K562 (cell line): Measurements from ENCODE around the gene RASSF10. TPM values are rescaled to one million over a fixed set of nuclear protein-coding genes. Genes with fewer than 3 reads are reported as not detected.
A peak's percentile ranks its signal among the peaks of the same experiment; 100 is the strongest.

Source experiments
- ATAC-seq: fragments of 200-7000 bp; cut with Tn5 transposase; 3 replicates; pipeline ENCODE4 v1.9.1; 2020; ENCODE audit warnings: moderate library complexity
- BruUV-seq: library from RNA; stranded (reverse); fragments of 400-500 nt; replicated peaks from 2 replicates; lab custom pipeline; 2021; lab: Mats Ljungman, UMichigan
- CTCF ChIA-PET: fragments of 300-600 bp; formaldehyde crosslinking; extraction: SDS; loops from one replicate; lab custom pipeline; 2021; ENCODE audit warnings: low intra/inter-chr PET ratio; lab: Yijun Ruan, JAX
- POLR2A ChIA-PET: fragments of 300-600, 350-650 bp; sonication (Branson Sonifier 250); formaldehyde crosslinking; extraction: SDS; loops from one replicate; lab custom pipeline; 2021; ENCODE audit warnings: antibody characterized with exemption, inconsistent platforms; lab: Yijun Ruan, JAX
- DNase-seq, 4 experiments: peaks; one replicate each; pipeline versions ENCODE4 v3.0.0 to v3.0.0-alpha.2; 2011 to 2018; ENCODE audit warnings: low spot score in 3 of 4, mixed read lengths in 3 of 4; ENCODE audit errors: extremely low read depth in 1 of 4
- FAIRE-seq: peaks from 2 replicates; lab custom pipeline; 2011; peaks lifted over from hg19 to GRCh38; lab: Jason Lieb, UNC
- H2AFZ ChIP-seq: 2 replicates; pipeline ENCODE4 v1.6.0; 2011; ENCODE audit warnings: low read depth, low read length, control low read depth, inconsistent platforms
- H3K27ac ChIP-seq: fragments of 200-600 bp; 3 replicates; pipeline ENCODE4 v1.8.0; 2011; ENCODE audit warnings: low read depth, mild to moderate bottlenecking, control low read depth, inconsistent platforms, low read length, moderate library complexity, mixed read lengths; ENCODE audit errors: extremely low read depth
- H3K27me3 ChIP-seq, 2 experiments: fragments of 300-600 bp in 1 of 2; 2 replicates in 1 of 2; 3 replicates in 1 of 2; pipeline versions ENCODE4 v1.6.0 to v1.8.0; 2011; ENCODE audit warnings: inconsistent platforms in 2 of 2, low read length in 2 of 2, mild to moderate bottlenecking in 1 of 2, mixed read lengths in 1 of 2, moderate library complexity in 1 of 2; ENCODE audit not compliant: control insufficient read depth in 2 of 2, insufficient read depth in 2 of 2
- H3K36me3 ChIP-seq: fragments of 300-600 bp; 3 replicates; pipeline ENCODE4 v1.8.0; 2011; ENCODE audit warnings: mild to moderate bottlenecking, low read length, inconsistent platforms; ENCODE audit not compliant: control insufficient read depth, insufficient read depth
- H3K4me1 ChIP-seq, 2 experiments: fragments of 200-600 bp in 1 of 2; replicated peaks in 1 of 2; 2 replicates in 1 of 2; 3 replicates in 1 of 2; pipeline versions ENCODE4 v1.5.1 to v1.8.0; 2011; ENCODE audit warnings: inconsistent platforms in 2 of 2, low read length in 2 of 2, mild to moderate bottlenecking in 1 of 2, mixed read lengths in 1 of 2, moderate library complexity in 1 of 2; ENCODE audit not compliant: control insufficient read depth in 2 of 2, insufficient read depth in 2 of 2
- H3K4me2 ChIP-seq: 2 replicates; pipeline ENCODE4 v1.6.1; 2011; ENCODE audit warnings: low read length, control low read depth, inconsistent platforms, mixed read lengths; ENCODE audit not compliant: insufficient read depth
- H3K4me3 ChIP-seq: fragments of 200-600 bp; sonication (generic), shearing (Covaris generic); 2 replicates; pipeline ENCODE4 v1.5.1; 2016; ENCODE audit warnings: control low read depth, inconsistent platforms
- H3K79me2 ChIP-seq: fragments of 200-600 bp; 3 replicates; pipeline ENCODE4 v1.8.0; 2011; ENCODE audit warnings: low read length, inconsistent platforms; ENCODE audit not compliant: control insufficient read depth, insufficient read depth
- H3K9ac ChIP-seq, 2 experiments: 2 replicates each; pipeline versions ENCODE4 v1.6.0 to v1.6.1; 2011; ENCODE audit warnings: low read depth in 2 of 2, low read length in 2 of 2, control low read depth in 1 of 2, inconsistent platforms in 1 of 2, mild to moderate bottlenecking in 1 of 2, mixed read lengths in 1 of 2; ENCODE audit not compliant: insufficient read depth in 1 of 2
- H3K9me1 ChIP-seq: one replicate; pipeline ENCODE4 v1.6.0; 2011; ENCODE audit warnings: inconsistent platforms, mild to moderate bottlenecking, low read length, moderate library complexity; ENCODE audit not compliant: control insufficient read depth, insufficient read depth
- H3K9me3 ChIP-seq: replicated peaks from 2 replicates; pipeline ENCODE4 v1.5.1; 2011; ENCODE audit warnings: low read depth, low read length, inconsistent platforms; ENCODE audit not compliant: control insufficient read depth, insufficient read depth
- H4K20me1 ChIP-seq: replicated peaks from 2 replicates; pipeline ENCODE4 v1.6.1; 2011; ENCODE audit warnings: low read length, inconsistent platforms, mixed read lengths; ENCODE audit not compliant: control insufficient read depth, insufficient read depth
- ARID1B ChIP-seq: fragments of 450-650 bp; IDR thresholded peaks from 2 replicates; pipeline ENCODE4 v1.6.1; 2016; ENCODE audit warnings: antibody characterized with exemption, mild to moderate bottlenecking, inconsistent platforms
- BHLHE40 ChIP-seq: IDR thresholded peaks from 2 replicates; pipeline ENCODE4 v1.6.1; 2011; ENCODE audit warnings: low read length, improper control_type of control experiment
- DPF2 ChIP-seq: fragments of 450-650 bp; IDR thresholded peaks from 2 replicates; pipeline ENCODE4 v1.6.1; 2016
- ELF4 ChIP-seq: fragments of 450-650 bp; formaldehyde crosslinking; IDR thresholded peaks from 2 replicates; pipeline ENCODE4 v1.4.0; 2022; ENCODE audit warnings: missing genetic modification characterization
- FOXM1 ChIP-seq, 2 experiments: fragments of 450-650 bp in 1 of 2; sonication (generic) in 1 of 2; formaldehyde crosslinking in 1 of 2; IDR thresholded peaks; 2 replicates each; pipeline versions ENCODE4 v1.6.1 to v1.9.0; 2017 to 2022; ENCODE audit warnings: low read depth in 2 of 2, mild to moderate bottlenecking in 2 of 2, missing genetic modification reagents in 1 of 2, moderate library complexity in 1 of 2
- FUS ChIP-seq: fragments of 200-400 bp; formaldehyde crosslinking; optimal IDR thresholded peaks from 2 replicates; pipeline ENCODE3; 2017; ENCODE audit warnings: low read depth, low read length
- HBP1 ChIP-seq: fragments of 450-650 bp; formaldehyde crosslinking; IDR thresholded peaks from 2 replicates; pipeline ENCODE4 v1.4.0; 2022; ENCODE audit warnings: missing genetic modification characterization
- KAT2B ChIP-seq: IDR thresholded peaks from one replicate; pipeline ENCODE4 v1.6.1; 2012; ENCODE audit warnings: low read depth, mild to moderate bottlenecking, control low read depth, inconsistent platforms, low read length, moderate library complexity
- KLF1 ChIP-seq: fragments of 450-650 bp; IDR thresholded peaks from 2 replicates; pipeline ENCODE4 v1.6.1; 2016; ENCODE audit warnings: missing genetic modification characterization, missing compliant biosample characterization
- MEF2A ChIP-seq: IDR thresholded peaks from 2 replicates; pipeline ENCODE4 v1.6.1; 2011; ENCODE audit warnings: low read depth, mild to moderate bottlenecking, low read length, moderate library complexity; ENCODE audit not compliant: control insufficient read depth
- MTA3 ChIP-seq: fragments of 450-650 bp; formaldehyde crosslinking; IDR thresholded peaks from 2 replicates; pipeline ENCODE4 v1.6.1; 2017; ENCODE audit warnings: mild to moderate bottlenecking, borderline replicate concordance
- NBN ChIP-seq: fragments of 450-650 bp; IDR thresholded peaks from 2 replicates; pipeline ENCODE4 v1.6.1; 2016; ENCODE audit warnings: low read depth, mild to moderate bottlenecking
- NFXL1 ChIP-seq: fragments of 450-650 bp; formaldehyde crosslinking; IDR thresholded peaks from 2 replicates; pipeline ENCODE4 v1.4.0; 2021; ENCODE audit warnings: mild to moderate bottlenecking
- NR1H2 ChIP-seq: sonication (generic); formaldehyde crosslinking; IDR thresholded peaks from 2 replicates; pipeline ENCODE4 v1.4.0; 2020; ENCODE audit warnings: mild to moderate bottlenecking, missing genetic modification reagents
- POLR2A ChIP-seq: fragments of 450-650 bp; conservative IDR thresholded peaks from 2 replicates; pipeline ENCODE4 v1.6.1; 2016
- RBM17 ChIP-seq: fragments of 200-400 bp; formaldehyde crosslinking; IDR thresholded peaks from 2 replicates; pipeline ENCODE4 v1.6.1; 2017; ENCODE audit warnings: low read depth, mild to moderate bottlenecking, low read length, borderline replicate concordance
- RBM34 ChIP-seq: fragments of 200-400 bp; formaldehyde crosslinking; IDR thresholded peaks from 2 replicates; pipeline ENCODE4 v1.6.1; 2018; ENCODE audit warnings: low read length, borderline replicate concordance; ENCODE audit not compliant: insufficient read depth
- RCOR1 ChIP-seq, 2 experiments: IDR thresholded peaks; 2 replicates each; pipeline ENCODE4 v1.6.1; 2012; ENCODE audit warnings: low read depth in 2 of 2, low read length in 2 of 2, borderline replicate concordance in 1 of 2, improper control_type of control experiment in 1 of 2
- SAFB2 ChIP-seq: fragments of 200-400 bp; formaldehyde crosslinking; IDR thresholded peaks from 2 replicates; pipeline ENCODE4 v1.6.1; 2018; ENCODE audit warnings: borderline replicate concordance, low read length, low read depth, moderate library complexity; ENCODE audit not compliant: severe bottlenecking
- SLC30A9 ChIP-seq: fragments of 250-450 bp; sonication (Bioruptor Pico); IDR thresholded peaks from 2 replicates; pipeline ENCODE4 v1.8.0; 2022; ENCODE audit warnings: mild to moderate bottlenecking, moderate library complexity
- TEAD1 ChIP-seq, 2 experiments: fragments of 450-650 bp in 1 of 2; sonication (generic) in 1 of 2; formaldehyde crosslinking; IDR thresholded peaks; 2 replicates each; pipeline versions ENCODE4 v1.4.0 to v1.8.0; 2020 to 2022; ENCODE audit warnings: mild to moderate bottlenecking in 2 of 2, missing genetic modification reagents in 1 of 2
- XRCC3 ChIP-seq: fragments of 450-650 bp; IDR thresholded peaks from 2 replicates; pipeline ENCODE4 v1.6.1; 2017; ENCODE audit warnings: mild to moderate bottlenecking, moderate library complexity
- ZBTB8A ChIP-seq: fragments of 450-650 bp; IDR thresholded peaks from 2 replicates; pipeline ENCODE4 v1.6.1; 2018; ENCODE audit warnings: mild to moderate bottlenecking, moderate library complexity; ENCODE audit not compliant: partially characterized antibody
- ZNF24 ChIP-seq: fragments of 450-650 bp; IDR thresholded peaks from 2 replicates; pipeline ENCODE4 v1.6.1; 2016
- ZNF274 ChIP-seq: IDR thresholded peaks from 2 replicates; pipeline ENCODE4 v1.6.1; 2011; ENCODE audit warnings: low read depth, mild to moderate bottlenecking, low read length, moderate library complexity, borderline replicate concordance
- ZNF316 ChIP-seq: fragments of 450-650 bp; IDR thresholded peaks from 2 replicates; pipeline ENCODE4 v1.6.1; 2016
- ZNF695 ChIP-seq: fragments of 450-650 bp; formaldehyde crosslinking; IDR thresholded peaks from 2 replicates; pipeline ENCODE4 v1.4.0; 2020; ENCODE audit warnings: mild to moderate bottlenecking, moderate library complexity
- WGBS: fragments of 100-300 bp; shearing (Covaris generic); methylation state at CpG from one replicate; pipeline ENCODE4 v1.1.6; 2016; ENCODE audit warnings: low coverage, mixed read lengths; ENCODE audit not compliant: insufficient coverage; ENCODE audit errors: missing lambda C conversion rate; 5-methylcytosine and 5-hydroxymethylcytosine counted together
- in situ Hi-C: fragments of 300-500 bp; cut with MboI; formaldehyde crosslinking; loops from 4 replicates; pipeline ENCODE4 v1.15.0; 2018; ENCODE audit warnings: inconsistent platforms, mixed read lengths
- intact Hi-C: fragments of 100-400 bp; cut with micrococcal nuclease; formaldehyde crosslinking; loops from 2 replicates; pipeline ENCODE4 v1.14.2; 2022
- polyA plus RNA-seq, 8 experiments: library from polyadenylated mRNA; depleted of rRNA in 4 of 8; stranded (reverse) in 5 of 8; unstranded in 3 of 8; fragments of >200 nt; fragmentation: Nextera tagmentation in 2 of 8; fragmentation: Illumina TruSeq in 1 of 8; extraction: Ambion mirVana in 2 of 8; extraction: Trizol in 1 of 8; gene quantifications; 2 replicates each; pipeline versions ENCODE4 v1.2.1 to v1.2.3, GENCODE V29; 2011 to 2014; ENCODE audit warnings: inconsistent platforms in 1 of 8, missing spikeins in 1 of 8
- total RNA-seq, 7 experiments: library from RNA; depleted of rRNA in 6 of 7; stranded (reverse); fragments of >200 nt in 6 of 7; fragmentation: Illumina TruSeq in 2 of 7; extraction: Trizol in 2 of 7; gene quantifications; 2 replicates each; pipeline versions ENCODE4 v1.2.1 to v1.2.3, GENCODE V29; 2011 to 2021; ENCODE audit warnings: low replicate concordance in 1 of 7

RASSF10 gene
- total and polyA plus RNA-seq, 9 of the 15 experiments (the other 6 are each of a cell fraction or from before 2014, with no cell fraction given), result not detected

- H2AFZ ChIP-seq, result peak overlapping the region; percentile 65
- no peak overlapping the region for H3K4me3 ChIP-seq
- ATAC-seq, result peak; percentile 67
- no peaks in the 10 kb centered on the region for H3K79me2 ChIP-seq
- no peaks in the 10 kb centered on the region for H3K36me3 ChIP-seq
- no peak for FAIRE-seq
- intact Hi-C loops, result no loop called here
- H3K27me3 ChIP-seq, result no peaks in the 10 kb centered on the region
- in situ Hi-C loops, result loop anchor here (10.0 kb wide), 1 partner anchor 118 kb away; no protein-coding TSS in a partner anchor
- H3K9ac ChIP-seq, result peak overlapping the region in 1 of 2 experiments; percentile 16; a peak in 1 of 4 replicates
- H3K4me1 ChIP-seq, result peaks cover 0 to 34% of the 10 kb centered on the region in 2 experiments; a peak in 2 of 5 replicates
- H4K20me1 ChIP-seq, result no peaks in the 10 kb centered on the region
- no TSS peak for BruUV-seq
- WGBS, result 0% methylated on average over 1 of the region's 1 CpG
- ChIA-PET POLR2A (interaction anchor here (1.0 kb wide), 1 partner anchor 12 kb away, joined by 4 read pairs; no protein-coding TSS in a partner anchor), CTCF (no interaction called here)
- H3K9me1 ChIP-seq, result no peaks in the 10 kb centered on the region
- H3K9me3 ChIP-seq, result no peaks in the 10 kb centered on the region; the same call in 1 of the 2 replicates
- H3K4me2 ChIP-seq, result peak overlapping the region; percentile 13
- peak in 2 of 4 experiments; percentile 48 to 66 for DNase-seq
- H3K27ac ChIP-seq, result no peak overlapping the region
- no peak for TF ChIP-seq SLC30A9 (CRISPR knock-in tag)
- TF ChIP-seq FOXM1 (IDR thresholded peaks at IDR 0.05; ENCODE audit: low read depth), result no peak
- no peak for TF ChIP-seq FOXM1 (CRISPR knock-in tag; IDR thresholded peaks at IDR 0.05; ENCODE audit: low read depth)
- peak; percentile 36 for TF ChIP-seq ZNF316
- TF ChIP-seq ARID1B, result peak; percentile 66
- no peak for TF ChIP-seq KAT2B
- TF ChIP-seq ELF4 (CRISPR knock-in tag), result no peak
- no peak for TF ChIP-seq NR1H2
- TF ChIP-seq ZBTB8A, result no peak
- no peak for TF ChIP-seq POLR2A
- TF ChIP-seq RCOR1 (IDR thresholded peaks at IDR 0.05; ENCODE audit: borderline replicate concordance in 1 of 2, low read depth in 2 of 2, low read length in 2 of 2), result no peak
- TF ChIP-seq ZNF274, result no peak
- no peak for TF ChIP-seq SAFB2
- no peak for TF ChIP-seq KLF1 (tag)
- TF ChIP-seq NFXL1 (CRISPR knock-in tag), result no peak
- no peak for TF ChIP-seq NBN
- no peak for TF ChIP-seq MEF2A
- no peak for TF ChIP-seq RBM17
- TF ChIP-seq MTA3, result no peak
- TF ChIP-seq FUS, result no peak
- TF ChIP-seq DPF2, result 0 out of 2 replicates have a peak, but pooled peaks have one; percentile 22
- TF ChIP-seq HBP1 (CRISPR knock-in tag), result no peak
- no peak for TF ChIP-seq TEAD1 (CRISPR knock-in tag; IDR thresholded peaks at IDR 0.05)
- TF ChIP-seq RBM34, result no peak
- no peak for TF ChIP-seq XRCC3
- no peak for TF ChIP-seq BHLHE40
- TF ChIP-seq ZNF695 (CRISPR knock-in tag), result no peak
- TF ChIP-seq ZNF24, result no peak
Observed at GRCh38 chr11:12997168-12997567, 11.9 kb upstream of the RASSF10 start.
